H9 (cell line): ENCODE measurements around the gene TBC1D22A. TPM values are rescaled to one million over a fixed set of nuclear protein-coding genes. Genes with fewer than 3 reads are reported as not detected.

Experiments used
- DNase-seq: peaks from one replicate; pipeline ENCODE4 v3.0.0-alpha.2; 2017
- H2AFZ ChIP-seq: one replicate; pipeline ENCODE4 v1.6.1; 2013; ENCODE audit warnings: mild to moderate bottlenecking, low read length, control low read depth, moderate library complexity
- H2AK5ac ChIP-seq: 2 replicates; pipeline ENCODE4 v1.6.1; 2013; ENCODE audit warnings: low read length, control low read depth, mixed read lengths; ENCODE audit not compliant: insufficient read length
- H2BK120ac ChIP-seq: one replicate; pipeline ENCODE4 v1.6.1; 2013; ENCODE audit warnings: low read depth, mild to moderate bottlenecking, low read length, control low read depth, inconsistent platforms; ENCODE audit not compliant: poor library complexity, severe bottlenecking
- H2BK12ac ChIP-seq: 2 replicates; pipeline ENCODE4 v1.6.1; 2013; ENCODE audit warnings: low read length, control low read depth, mixed read lengths, low read depth; ENCODE audit not compliant: insufficient read length
- H2BK15ac ChIP-seq: 2 replicates; pipeline ENCODE4 v1.6.1; 2013; ENCODE audit warnings: low read depth, low read length, control low read depth
- H2BK20ac ChIP-seq: one replicate; pipeline ENCODE4 v1.6.1; 2013; ENCODE audit warnings: low read depth, mild to moderate bottlenecking, low read length, control low read depth, inconsistent platforms; ENCODE audit not compliant: poor library complexity, severe bottlenecking
- H2BK5ac ChIP-seq: 2 replicates; pipeline ENCODE4 v1.6.1; 2013; ENCODE audit warnings: low read length, control low read depth, mixed read lengths; ENCODE audit not compliant: insufficient read length
- H3K14ac ChIP-seq: 2 replicates; pipeline ENCODE4 v1.6.1; 2013; ENCODE audit warnings: low read length, control low read depth; ENCODE audit not compliant: insufficient read depth
- H3K18ac ChIP-seq: 2 replicates; pipeline ENCODE4 v1.6.1; 2013; ENCODE audit warnings: low read depth, mild to moderate bottlenecking, mixed read lengths, low read length, control low read depth; ENCODE audit not compliant: insufficient read length
- H3K23ac ChIP-seq: 2 replicates; pipeline ENCODE4 v1.6.1; 2013; ENCODE audit warnings: low read length, control low read depth, mixed read lengths, low read depth; ENCODE audit not compliant: insufficient read length
- H3K23me2 ChIP-seq: 2 replicates; pipeline ENCODE4 v1.6.1; 2013; ENCODE audit warnings: low read depth, mild to moderate bottlenecking, mixed read lengths, low read length, control low read depth; ENCODE audit not compliant: insufficient read length, poor library complexity, severe bottlenecking
- H3K27ac ChIP-seq: 2 replicates; pipeline ENCODE4 v1.5.1; 2013; ENCODE audit warnings: low read length, control low read depth, mixed read lengths, low read depth; ENCODE audit not compliant: insufficient read length
- H3K27me3 ChIP-seq: 2 replicates; pipeline ENCODE4 v1.6.1; 2013; ENCODE audit warnings: low read length, control low read depth, inconsistent platforms; ENCODE audit not compliant: insufficient read depth
- H3K4ac ChIP-seq: 2 replicates; pipeline ENCODE4 v1.6.1; 2013; ENCODE audit warnings: low read depth, mild to moderate bottlenecking, control low read depth, inconsistent platforms, low read length, moderate library complexity
- H3K4me1 ChIP-seq: 2 replicates; pipeline ENCODE4 v1.6.1; 2013; ENCODE audit warnings: low read length, control low read depth, inconsistent platforms; ENCODE audit not compliant: insufficient read depth
- H3K4me2 ChIP-seq: 2 replicates; pipeline ENCODE4 v1.6.1; 2013; ENCODE audit warnings: low read length, control low read depth, mixed read lengths; ENCODE audit not compliant: insufficient read length, insufficient read depth
- H3K56ac ChIP-seq: 2 replicates; pipeline ENCODE4 v1.6.1; 2013; ENCODE audit warnings: low read depth, mild to moderate bottlenecking, mixed read lengths, low read length, control low read depth; ENCODE audit not compliant: insufficient read length
- H3K79me1 ChIP-seq: 2 replicates; pipeline ENCODE4 v1.6.1; 2013; ENCODE audit warnings: low read depth, mild to moderate bottlenecking, moderate library complexity, low read length, control low read depth, inconsistent platforms; ENCODE audit not compliant: insufficient read depth, poor library complexity, severe bottlenecking
- H3K79me2 ChIP-seq: 2 replicates; pipeline ENCODE4 v1.6.1; 2013; ENCODE audit warnings: low read length, control low read depth, inconsistent platforms; ENCODE audit not compliant: insufficient read depth
- H3K9ac ChIP-seq: 2 replicates; pipeline ENCODE4 v1.6.1; 2013; ENCODE audit warnings: low read length, control low read depth, mixed read lengths; ENCODE audit not compliant: insufficient read length; ENCODE audit errors: extremely low read depth
- H3K9me3 ChIP-seq: one replicate; pipeline ENCODE4 v1.6.1; 2013; ENCODE audit warnings: low read depth, low read length, inconsistent platforms; ENCODE audit not compliant: control insufficient read depth
- H3T11ph ChIP-seq: one replicate; pipeline ENCODE4 v1.6.1; 2013; ENCODE audit warnings: mild to moderate bottlenecking, low read length, control low read depth, inconsistent platforms
- H4K20me1 ChIP-seq: one replicate; pipeline ENCODE4 v1.6.1; 2013; ENCODE audit not compliant: control insufficient read depth, insufficient read length, insufficient read depth
- H4K5ac ChIP-seq: 2 replicates; pipeline ENCODE4 v1.6.1; 2013; ENCODE audit warnings: low read depth, mild to moderate bottlenecking, mixed read lengths, low read length, control low read depth; ENCODE audit not compliant: insufficient read length
- H4K8ac ChIP-seq: replicated peaks from 2 replicates; pipeline ENCODE4 v1.6.1; 2013; ENCODE audit warnings: low read length, control low read depth, mixed read lengths, low read depth; ENCODE audit not compliant: insufficient read length
- H4K91ac ChIP-seq: 2 replicates; pipeline ENCODE4 v1.6.1; 2013; ENCODE audit warnings: low read depth, mild to moderate bottlenecking, moderate library complexity, mixed read lengths, low read length, control low read depth; ENCODE audit not compliant: insufficient read length
- H3K27ac Mint-ChIP-seq, 3 experiments: 2 replicates in 2 of 3; 3 replicates in 1 of 3; pipeline ENCODE4 v1.8.0; 2020 to 2021; ENCODE audit warnings: mixed read lengths in 3 of 3, mild to moderate bottlenecking in 1 of 3, moderate library complexity in 1 of 3
- H3K27me3 Mint-ChIP-seq: 2 replicates; pipeline ENCODE4 v1.8.0; 2021; ENCODE audit warnings: low read depth, mild to moderate bottlenecking, moderate library complexity, mixed read lengths
- H3K36me3 Mint-ChIP-seq, 3 experiments: 2 replicates in 2 of 3; 3 replicates in 1 of 3; pipeline ENCODE4 v1.8.0; 2020 to 2021; ENCODE audit warnings: low read depth in 3 of 3, mixed read lengths in 3 of 3; ENCODE audit not compliant: insufficient read depth in 1 of 3
- H3K4me1 Mint-ChIP-seq, 2 experiments: 2 replicates each; pipeline ENCODE4 v1.8.0; 2020; ENCODE audit warnings: mixed read lengths in 2 of 2
- H3K4me3 Mint-ChIP-seq, 2 experiments: 2 replicates in 1 of 2; 3 replicates in 1 of 2; pipeline ENCODE4 v1.8.0; 2020 to 2021; ENCODE audit warnings: mild to moderate bottlenecking in 2 of 2, mixed read lengths in 2 of 2, moderate library complexity in 1 of 2
- H3K9me3 Mint-ChIP-seq, 2 experiments: 2 replicates in 1 of 2; 3 replicates in 1 of 2; pipeline ENCODE4 v1.8.0; 2020; ENCODE audit warnings: mild to moderate bottlenecking in 2 of 2, mixed read lengths in 2 of 2, moderate library complexity in 1 of 2
- CTCF ChIP-seq: fragments of 200-600 bp; sonication (generic); conservative IDR thresholded peaks from 3 replicates; pipeline ENCODE4 v1.8.0; 2021; ENCODE audit warnings: antibody characterized with exemption, mild to moderate bottlenecking
- WGBS: extraction: QIAGEN DNeasy Blood & Tissue Kit; methylation state at CpG from one replicate; pipeline ENCODE4 v1.1.7; 2013; ENCODE audit warnings: missing lambda C conversion rate, low lambda C conversion rate, mixed read lengths; ENCODE audit not compliant: insufficient read length; ENCODE audit errors: extremely low coverage; 5-methylcytosine and 5-hydroxymethylcytosine counted together
- total RNA-seq: library from RNA; stranded (reverse); gene quantifications from 2 replicates; pipeline ENCODE4 v1.2.1, GENCODE V29; 2021

TBC1D22A gene
- total RNA-seq, 1 experiment from 2014 or later, result 20.8 TPM

DNA sequence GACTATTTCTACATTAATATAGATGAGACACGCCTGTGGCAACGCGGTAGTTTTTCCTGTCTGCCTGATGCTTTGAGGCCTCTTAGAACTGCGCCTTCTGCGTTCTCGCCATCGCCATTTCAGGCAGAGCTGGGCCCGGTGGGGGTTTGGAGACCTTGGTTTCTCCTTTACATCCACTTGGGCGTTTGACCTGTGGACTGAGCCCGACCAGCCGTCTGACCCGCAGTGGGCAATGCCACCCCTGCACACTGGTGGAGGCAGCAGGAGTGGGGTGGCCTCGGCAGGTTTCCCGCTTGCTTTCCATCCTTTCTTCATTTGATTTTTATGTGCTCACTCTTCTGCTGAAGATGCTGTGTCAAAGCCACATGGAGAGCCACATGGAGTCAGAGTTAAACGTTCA, 130.4 kb downstream of the TBC1D22A start:
- no CpG with 5 or more reads among the region's 15 CpGs for WGBS
- H3K27ac Mint-ChIP-seq, result peak overlapping the region in 1 of 3 experiments; percentile 71; a peak in 1 of 7 replicates
- no peaks in the 10 kb centered on the region for H3K9me3 Mint-ChIP-seq

More for the DNA sequence above, 130.4 kb downstream of the TBC1D22A start:
- no peak for DNase-seq
- Histone ChIP-seq H2BK15ac (no peak overlapping the region), H3K27me3 (no peaks in the 10 kb centered on the region), H2AFZ (no peak overlapping the region), H3K9me3 (no peaks in the 10 kb centered on the region), H2BK12ac (no peak overlapping the region), H3K79me1 (peaks cover 2% of the 10 kb centered on the region), H3K14ac (no peak overlapping the region), H3K4ac (no peak overlapping the region), H2BK20ac (no peak overlapping the region), H3K18ac (no peak overlapping the region), H4K8ac (no peak overlapping the region), H3K9ac (no peak overlapping the region), H2AK5ac (no peak overlapping the region), H3K79me2 (no peaks in the 10 kb centered on the region), H3K56ac (no peak overlapping the region), H3K27ac (no peak overlapping the region), H4K20me1 (no peaks in the 10 kb centered on the region), H3K23me2 (no peaks in the 10 kb centered on the region), H2BK120ac (no peak overlapping the region), H4K91ac (no peak overlapping the region), H2BK5ac (no peak overlapping the region), H4K5ac (no peak overlapping the region), H3K23ac (no peak overlapping the region), H3T11ph (no peak overlapping the region), H3K4me2 (no peak overlapping the region), H3K4me1 (no peaks in the 10 kb centered on the region)
- no peaks in the 10 kb centered on the region for H3K4me1 Mint-ChIP-seq
- no peaks in the 10 kb centered on the region for H3K27me3 Mint-ChIP-seq
- no peak overlapping the region for H3K4me3 Mint-ChIP-seq
- TF ChIP-seq CTCF, result no peak
- peaks cover 8 to 49% (median 20%) of the 10 kb centered on the region in 3 experiments; a peak in 6 of 7 replicates for H3K36me3 Mint-ChIP-seq
